Neural crest cell (in vitro differentiated cells): ENCODE results near the gene NPAS2. TPM values are rescaled to one million over a fixed set of nuclear protein-coding genes. Genes with fewer than 3 reads are reported as not detected.

Experiments used
- DNase-seq: peaks from one replicate; pipeline ENCODE4 v3.0.0; 2021; ENCODE audit warnings: low read depth, mixed read lengths, low spot score
- H3K27ac Mint-ChIP-seq: one replicate; pipeline ENCODE4 v1.8.0; 2021; ENCODE audit warnings: mild to moderate bottlenecking, mixed read lengths; ENCODE audit not compliant: unreplicated experiment
- H3K27me3 Mint-ChIP-seq: 2 replicates; pipeline ENCODE4 v1.8.0; 2021; ENCODE audit warnings: low read depth, mild to moderate bottlenecking, mixed read lengths
- H3K36me3 Mint-ChIP-seq: 2 replicates; pipeline ENCODE4 v1.8.0; 2021; ENCODE audit warnings: low read depth, mild to moderate bottlenecking, mixed read lengths
- H3K4me1 Mint-ChIP-seq: 2 replicates; pipeline ENCODE4 v1.8.0; 2021; ENCODE audit warnings: mixed read lengths
- H3K4me3 Mint-ChIP-seq: one replicate; pipeline ENCODE4 v1.8.0; 2021; ENCODE audit warnings: mild to moderate bottlenecking, mixed read lengths
- H3K9me3 Mint-ChIP-seq: 2 replicates; pipeline ENCODE4 v1.8.0; 2021; ENCODE audit warnings: mixed read lengths
- total RNA-seq: library from RNA; stranded (reverse); gene quantifications from 2 replicates; pipeline ENCODE4 v1.2.1, GENCODE V29; 2021
- TF ChIP-seq, protein P1 (sequence below): fragments of 200-600 bp; sonication (generic); conservative IDR thresholded peaks from 2 replicates; pipeline ENCODE4 v1.5.0; 2021; ENCODE audit warnings: antibody characterized with exemption, mild to moderate bottlenecking

NPAS2 gene
- total RNA-seq, 1 donor from 2014 or later: 2.6 TPM

DNA sequence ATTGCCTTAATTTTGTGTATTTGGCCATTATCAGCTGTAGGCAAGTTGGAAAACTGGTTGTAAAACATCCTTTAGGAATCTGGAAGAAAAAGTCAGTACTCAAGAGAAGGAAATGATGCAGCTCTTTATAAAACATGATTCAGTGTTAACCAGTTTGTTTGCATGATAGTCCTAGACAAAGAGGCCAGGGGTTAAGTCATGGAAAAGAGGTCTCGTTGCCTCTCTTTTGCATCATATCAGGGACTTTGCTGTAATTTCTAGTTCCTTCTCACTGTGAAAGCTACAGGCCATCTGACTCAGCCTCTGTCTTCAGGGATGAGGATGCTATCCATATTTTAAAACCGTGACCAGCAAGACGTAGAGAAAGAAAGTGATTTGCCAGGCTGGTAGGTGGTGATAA, 38.0 kb downstream of the NPAS2 start:
- no peak for DNase-seq
- H3K9me3 Mint-ChIP-seq: no peaks in the 10 kb centered on the region
- no peak overlapping the region for H3K27ac Mint-ChIP-seq
- H3K36me3 Mint-ChIP-seq: no peaks in the 10 kb centered on the region
- no peaks in the 10 kb centered on the region for H3K27me3 Mint-ChIP-seq
- no peak overlapping the region for H3K4me3 Mint-ChIP-seq
- TF ChIP-seq, protein P1, sequence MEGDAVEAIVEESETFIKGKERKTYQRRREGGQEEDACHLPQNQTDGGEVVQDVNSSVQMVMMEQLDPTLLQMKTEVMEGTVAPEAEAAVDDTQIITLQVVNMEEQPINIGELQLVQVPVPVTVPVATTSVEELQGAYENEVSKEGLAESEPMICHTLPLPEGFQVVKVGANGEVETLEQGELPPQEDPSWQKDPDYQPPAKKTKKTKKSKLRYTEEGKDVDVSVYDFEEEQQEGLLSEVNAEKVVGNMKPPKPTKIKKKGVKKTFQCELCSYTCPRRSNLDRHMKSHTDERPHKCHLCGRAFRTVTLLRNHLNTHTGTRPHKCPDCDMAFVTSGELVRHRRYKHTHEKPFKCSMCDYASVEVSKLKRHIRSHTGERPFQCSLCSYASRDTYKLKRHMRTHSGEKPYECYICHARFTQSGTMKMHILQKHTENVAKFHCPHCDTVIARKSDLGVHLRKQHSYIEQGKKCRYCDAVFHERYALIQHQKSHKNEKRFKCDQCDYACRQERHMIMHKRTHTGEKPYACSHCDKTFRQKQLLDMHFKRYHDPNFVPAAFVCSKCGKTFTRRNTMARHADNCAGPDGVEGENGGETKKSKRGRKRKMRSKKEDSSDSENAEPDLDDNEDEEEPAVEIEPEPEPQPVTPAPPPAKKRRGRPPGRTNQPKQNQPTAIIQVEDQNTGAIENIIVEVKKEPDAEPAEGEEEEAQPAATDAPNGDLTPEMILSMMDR: no peak
- peaks cover 14% of the 10 kb centered on the region for H3K4me1 Mint-ChIP-seq

DNA sequence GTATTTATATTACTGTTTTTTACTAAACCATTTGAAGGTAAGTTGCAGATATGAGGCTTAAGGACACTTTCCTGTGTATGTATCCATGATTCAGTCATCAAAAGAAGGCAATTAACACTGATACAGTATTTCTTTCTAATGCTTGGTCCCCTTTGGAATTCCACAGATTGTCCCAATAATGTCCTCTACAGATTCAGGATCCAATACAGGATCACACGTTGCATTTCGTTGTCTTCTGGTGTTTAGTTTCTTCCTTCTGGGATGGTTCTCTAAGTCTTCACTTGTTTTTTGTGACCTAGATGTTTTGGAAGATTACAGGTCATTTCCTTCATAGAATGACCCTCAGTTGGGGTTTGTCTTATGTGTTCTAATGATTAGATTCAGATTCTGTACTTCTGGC, 40.0 kb downstream of the NPAS2 start:
- no peaks in the 10 kb centered on the region for H3K36me3 Mint-ChIP-seq
- TF ChIP-seq, protein P1: no peak
- H3K4me1 Mint-ChIP-seq: peaks cover 6% of the 10 kb centered on the region

DNA sequence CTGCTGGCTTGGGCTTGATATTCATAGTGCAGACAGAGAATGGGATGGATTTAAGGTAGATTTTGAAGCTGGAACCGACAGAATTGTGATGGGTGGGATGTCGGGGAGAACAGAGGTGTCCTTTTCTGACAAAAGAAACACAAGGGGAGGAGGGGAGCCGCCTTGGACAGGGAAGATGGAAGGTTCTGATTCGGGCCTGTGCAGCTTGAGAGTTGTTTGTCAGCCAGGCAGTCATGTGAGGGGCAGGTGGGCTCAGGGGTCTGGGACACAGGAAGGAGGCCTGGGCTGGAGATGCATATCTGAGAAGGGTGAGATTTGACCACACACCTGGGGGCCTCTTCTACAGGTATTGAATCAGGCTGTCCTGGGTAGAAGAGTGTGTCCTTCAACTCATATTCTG, 41.4 kb downstream of the NPAS2 start:
- Mint-ChIP-seq H3K4me3 (no peak overlapping the region), H3K9me3 (no peaks in the 10 kb centered on the region), H3K4me1 (peaks cover 6% of the 10 kb centered on the region), H3K36me3 (no peaks in the 10 kb centered on the region), H3K27me3 (no peaks in the 10 kb centered on the region), H3K27ac (no peak overlapping the region)
- DNase-seq: no peak
- TF ChIP-seq, protein P1: no peak

More for the DNA sequence above, 40.0 kb downstream of the NPAS2 start:
- H3K9me3 Mint-ChIP-seq: no peaks in the 10 kb centered on the region
- no peak for DNase-seq
- no peaks in the 10 kb centered on the region for H3K27me3 Mint-ChIP-seq
- H3K4me3 Mint-ChIP-seq: no peak overlapping the region
- H3K27ac Mint-ChIP-seq: no peak overlapping the region

DNA sequence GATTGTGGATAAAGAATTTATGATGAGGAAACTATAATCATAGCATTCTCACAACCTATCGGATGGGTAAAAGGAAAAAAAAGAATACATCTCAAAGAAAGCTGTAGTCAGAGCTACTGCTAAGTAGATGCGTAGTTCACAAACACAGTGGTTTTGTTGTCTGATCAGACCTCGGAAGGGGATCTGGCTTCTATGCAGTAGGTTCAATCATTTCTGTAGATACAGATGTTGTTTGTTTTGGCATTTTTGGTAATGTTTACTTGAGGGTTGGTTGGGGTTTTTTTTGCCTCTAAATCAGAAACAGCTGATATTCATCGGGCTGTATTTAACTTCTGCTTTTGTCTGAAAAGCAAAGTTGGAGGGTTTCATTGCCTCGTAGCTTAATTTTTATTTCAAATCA, 42.1 kb downstream of the NPAS2 start:
- Mint-ChIP-seq H3K9me3 (no peaks in the 10 kb centered on the region), H3K4me3 (no peak overlapping the region), H3K36me3 (no peaks in the 10 kb centered on the region), H3K27ac (no peak overlapping the region), H3K4me1 (peaks cover 6% of the 10 kb centered on the region), H3K27me3 (no peaks in the 10 kb centered on the region)
- no peak for DNase-seq
- TF ChIP-seq, protein P1: no peak

DNA sequence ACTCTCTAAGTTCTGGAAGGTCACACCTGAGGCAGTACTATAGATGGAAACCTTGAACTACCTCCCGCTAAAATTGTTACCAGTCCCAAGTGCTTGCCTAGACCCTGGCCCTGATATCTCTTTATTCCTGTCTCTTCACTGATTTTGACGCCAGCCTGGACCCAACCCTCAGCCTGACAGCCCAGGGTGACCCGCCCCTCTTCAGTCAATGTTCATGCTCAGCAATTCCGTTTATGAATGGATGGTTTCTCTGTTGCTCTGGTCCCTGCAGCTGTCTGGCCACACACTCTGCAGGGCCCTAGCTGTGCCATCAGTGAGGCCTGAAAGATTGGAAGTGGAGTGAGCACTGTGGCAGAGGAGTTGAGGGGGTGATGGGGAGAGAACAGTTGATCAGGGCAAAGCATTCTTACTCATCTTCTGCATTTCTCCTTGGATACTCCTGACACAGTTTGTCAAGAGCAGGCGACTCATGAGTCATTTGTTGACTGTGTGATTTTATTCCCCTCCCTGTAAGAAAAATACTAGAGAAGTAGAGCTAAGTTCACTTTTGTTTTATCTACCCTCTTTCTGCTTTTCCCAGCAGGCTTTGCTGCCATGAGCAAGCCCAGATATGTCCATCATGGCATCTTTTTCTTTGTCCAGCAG, 46.0 kb downstream of the NPAS2 start:
- Mint-ChIP-seq H3K9me3 (peaks cover 11% of the 10 kb centered on the region), H3K27me3 (no peaks in the 10 kb centered on the region), H3K4me1 (peaks cover 6% of the 10 kb centered on the region), H3K36me3 (peaks cover 7% of the 10 kb centered on the region), H3K27ac (no peak overlapping the region), H3K4me3 (no peak overlapping the region)
- TF ChIP-seq, protein P1: no peak
- no peak for DNase-seq
